Measurements from ENCODE around the gene SECISBP2.
"Not testable (repeated sequence)": the region's sequence is repeated elsewhere in the genome, so short reads cannot be mapped to it uniquely, and the experiment has no call there.

Gene SECISBP2

GRCh38 chr9:89366711-89367110 lies 48.4 kb downstream of the SECISBP2 start:
- no peak for DNase-seq (ENCODE audit: low spot score)

GRCh38 chr9:89367281-89367680 lies 49.0 kb downstream of the SECISBP2 start:
- DNase-seq (ENCODE audit: low spot score): no peak

GRCh38 chr9:89367726-89368437 lies 49.6 kb downstream of the SECISBP2 start:
- DNase-seq (ENCODE audit: low spot score): no peak

- DNase-seq (ENCODE audit: low spot score): no peak
Observed at GRCh38 chr9:89368550-89368949, 50.2 kb downstream of the SECISBP2 start.

- DNase-seq (ENCODE audit: low spot score): no peak
Observed at GRCh38 chr9:89368978-89369377, 50.7 kb downstream of the SECISBP2 start.

GRCh38 chr9:89370593-89370992 lies 52.3 kb downstream of the SECISBP2 start:
- no peak for DNase-seq (ENCODE audit: low spot score)

- DNase-seq (ENCODE audit: low spot score): not testable (repeated sequence)
Observed at GRCh38 chr9:89371791-89372190, 53.5 kb downstream of the SECISBP2 start.

- DNase-seq (ENCODE audit: low spot score): no peak
Observed at GRCh38 chr9:89372230-89372816, 54.0 kb downstream of the SECISBP2 start.

GRCh38 chr9:89372979-89373378 lies 54.7 kb downstream of the SECISBP2 start:
- DNase-seq (ENCODE audit: low spot score): no peak

- DNase-seq (ENCODE audit: low spot score): no peak
Observed at GRCh38 chr9:89374176-89374575, 55.9 kb downstream of the SECISBP2 start.

- peak; percentile 42 for DNase-seq (ENCODE audit: low spot score)
Observed at GRCh38 chr9:89375191-89375760, 57.0 kb downstream of the SECISBP2 start.

GRCh38 chr9:89376286-89376685 lies 58.0 kb downstream of the SECISBP2 start:
- DNase-seq (ENCODE audit: low spot score): no peak

GRCh38 chr9:89376741-89377351 lies 58.5 kb downstream of the SECISBP2 start:
- DNase-seq (ENCODE audit: low spot score): no peak

- DNase-seq (ENCODE audit: low spot score): no peak
Observed at GRCh38 chr9:89377411-89377810, 59.1 kb downstream of the SECISBP2 start.

- no peak for DNase-seq (ENCODE audit: low spot score)
Observed at GRCh38 chr9:89378541-89378940, 60.2 kb downstream of the SECISBP2 start.

GRCh38 chr9:89379031-89379430 lies 60.7 kb downstream of the SECISBP2 start:
- no peak for DNase-seq (ENCODE audit: low spot score)

GRCh38 chr9:89379508-89380115 lies 61.3 kb downstream of the SECISBP2 start:
- no peak for DNase-seq (ENCODE audit: low spot score)

GRCh38 chr9:89380437-89381307 lies 62.4 kb downstream of the SECISBP2 start:
- no peak for DNase-seq (ENCODE audit: low spot score)

- DNase-seq (ENCODE audit: low spot score): no peak
Observed at GRCh38 chr9:89381308-89381609, 63.0 kb downstream of the SECISBP2 start.

GRCh38 chr9:89382026-89382986 lies 64.0 kb downstream of the SECISBP2 start:
- DNase-seq (ENCODE audit: low spot score): no peak

All from cerebellar cortex (tissue), 1 donor.